RPMI8226 (cell line): ENCODE measurements around the gene SH3BGR.

Experiments
- DNase-seq: peaks from one replicate; pipeline ENCODE4 v3.0.0-alpha.2; 2015

Gene SH3BGR

DNA sequence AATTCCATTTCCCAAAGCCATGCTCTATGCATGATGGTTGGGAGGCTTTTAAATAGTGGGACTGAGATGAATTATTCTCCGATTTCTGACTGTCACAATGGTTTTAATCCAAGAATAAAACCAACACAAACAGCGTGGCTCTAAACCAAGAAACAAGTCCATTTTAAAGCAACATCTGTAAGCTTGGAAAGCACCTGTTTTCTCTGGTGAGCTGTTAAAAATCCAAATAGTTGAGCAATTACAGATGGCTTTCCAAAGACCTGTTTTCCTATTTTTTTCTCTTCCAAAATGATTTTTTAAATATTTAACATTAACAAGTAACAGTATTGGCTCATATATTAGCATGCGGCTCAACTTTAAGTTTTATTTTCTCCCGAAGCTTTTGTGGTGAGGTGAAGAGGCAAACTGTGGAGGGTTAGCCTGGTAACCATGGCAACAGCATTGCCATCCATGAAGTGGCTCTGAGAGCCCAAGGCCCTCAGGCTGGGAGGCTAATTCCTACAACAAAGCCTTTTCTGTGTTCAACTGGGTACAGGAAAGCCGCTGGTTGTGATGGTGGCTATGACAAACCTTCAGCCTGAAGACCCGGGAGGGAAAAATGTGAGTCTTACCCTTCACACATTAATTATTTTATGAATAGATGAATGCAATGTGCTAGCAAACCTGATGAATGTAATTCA is 104.3 kb downstream of the SH3BGR start:
- DNase-seq = no peak

DNA sequence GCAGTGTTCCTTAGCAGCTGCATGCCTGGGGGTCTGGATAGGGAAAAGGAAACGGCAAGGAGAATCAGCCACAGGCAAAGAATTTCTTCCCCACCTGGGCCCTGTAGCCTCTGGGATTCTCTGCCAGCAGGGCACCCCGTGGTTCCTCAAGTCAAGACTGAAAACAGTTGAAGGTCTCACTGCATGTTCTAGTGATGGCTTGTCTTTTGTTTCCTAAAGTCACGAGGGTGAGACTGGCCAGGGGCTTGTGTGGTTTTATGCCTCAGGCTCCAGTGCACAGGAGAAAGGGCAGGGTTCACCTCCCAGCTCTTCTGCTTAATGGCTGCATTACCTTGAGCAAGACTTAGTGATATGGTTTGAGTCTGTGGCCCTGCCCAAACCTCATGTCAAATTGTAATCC is 107.7 kb downstream of the SH3BGR start:
- DNase-seq = no peak

DNA sequence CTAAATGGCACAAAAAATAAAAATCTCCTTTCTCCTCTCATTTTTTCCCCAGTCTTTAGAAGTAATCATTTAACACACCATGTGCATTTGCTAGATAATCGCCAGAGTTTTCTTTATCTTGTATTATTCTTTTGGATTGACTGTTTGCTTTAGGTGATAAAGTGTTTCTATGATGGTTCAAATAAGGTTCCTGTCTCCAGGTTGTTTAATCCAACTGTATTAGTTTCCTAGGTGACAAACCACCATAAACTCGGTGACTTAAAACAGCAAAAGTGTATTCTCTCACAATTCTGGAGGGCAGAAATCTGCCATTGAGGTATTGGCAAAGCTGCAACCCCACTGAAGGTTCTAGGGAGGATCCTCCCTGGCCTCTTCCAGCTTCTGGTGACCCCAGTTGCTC is 109.4 kb downstream of the SH3BGR start:
- no peak for DNase-seq

DNA sequence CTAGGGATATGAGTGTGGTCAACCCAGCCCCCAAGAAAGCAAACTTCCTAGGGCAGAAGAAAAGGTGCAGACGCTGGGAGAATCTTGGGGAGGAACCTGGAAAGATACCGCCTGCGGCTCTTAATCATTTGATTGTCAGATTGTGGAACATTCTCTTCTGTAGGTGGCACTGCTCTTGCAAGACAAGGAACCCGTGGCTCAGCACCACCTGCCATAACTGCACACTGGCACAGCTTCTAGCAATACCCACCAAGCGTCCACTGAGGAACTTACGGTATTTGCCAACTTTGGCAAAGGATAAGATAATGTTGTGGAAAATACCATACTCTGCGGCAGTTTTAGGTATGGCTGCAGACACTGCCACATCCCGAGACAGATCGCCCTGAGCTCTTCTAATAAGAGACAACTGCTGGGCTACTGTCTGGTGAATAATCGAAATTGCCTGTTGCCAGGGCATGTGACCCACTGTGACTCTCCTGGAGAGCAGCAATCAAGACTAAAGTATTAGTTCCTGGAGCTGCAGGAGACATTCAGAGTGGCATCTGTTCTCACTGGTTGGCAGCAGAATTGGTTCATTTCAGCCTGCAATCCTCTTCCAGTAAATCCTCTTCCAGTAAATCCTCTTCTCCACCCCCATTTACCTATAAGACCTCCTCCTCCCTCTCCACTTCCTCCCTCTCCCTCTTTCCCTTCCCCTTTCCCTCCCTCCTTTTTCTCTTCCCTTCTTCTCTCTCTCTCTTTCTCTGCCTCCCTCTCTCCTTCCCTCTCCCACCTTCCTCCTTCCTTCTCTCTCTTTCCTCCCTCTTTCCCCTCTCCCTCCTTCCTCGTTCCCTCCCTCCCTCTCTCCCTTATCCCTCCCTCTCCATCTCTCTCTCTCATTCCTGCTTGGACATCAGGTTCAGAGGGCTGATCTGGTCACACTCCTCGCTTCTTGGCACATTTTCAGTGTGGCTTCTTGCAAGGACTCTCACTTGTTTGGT is 111.3 kb downstream of the SH3BGR start:
- peak; percentile 10 for DNase-seq

DNA sequence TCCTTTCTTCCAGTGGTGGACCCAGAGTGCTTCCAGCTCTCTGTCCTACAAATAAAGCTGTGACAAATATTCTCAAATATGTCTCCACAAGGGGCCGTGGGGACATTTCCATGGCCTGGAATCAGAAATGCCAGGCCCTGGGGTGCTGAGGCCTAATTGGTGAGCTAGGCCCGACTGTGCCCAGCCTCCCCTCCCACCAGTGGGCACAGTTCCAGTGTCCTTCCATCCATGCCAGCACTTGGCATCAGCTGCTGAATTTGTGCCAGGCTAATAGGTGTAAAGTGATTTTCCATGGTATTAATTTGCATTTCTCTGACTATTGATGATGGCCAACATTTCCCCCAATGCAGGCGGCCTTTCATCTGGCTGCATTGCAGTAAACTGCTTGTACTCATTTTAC is 112.4 kb downstream of the SH3BGR start:
- no peak for DNase-seq
